Stimulated activated CD4-positive, alpha-beta T cell treated with anti-CD3 and anti-CD28 coated beads, Interleukin-1b, Interleukin-23, amount 100 ng/mL, for 48 hours (primary cell): ENCODE results near the gene GPR158.

Experiments
- DNase-seq: peaks from one replicate; pipeline ENCODE4 v3.0.0-alpha.2; 2020

GPR158 gene

GRCh38 chr10:25508112-25508815 is 333.5 kb downstream of the GPR158 start:
- DNase-seq, result no peak

- DNase-seq, result no peak
Observed at GRCh38 chr10:25509151-25509550, 334.4 kb downstream of the GPR158 start.

- no peak for DNase-seq
Observed at GRCh38 chr10:25522294-25522693, 347.5 kb downstream of the GPR158 start.

GRCh38 chr10:25522946-25523608 is 348.3 kb downstream of the GPR158 start:
- DNase-seq, result no peak

- DNase-seq, result no peak
Observed at GRCh38 chr10:25530306-25530705, 355.5 kb downstream of the GPR158 start.

GRCh38 chr10:25531457-25532061 is 356.8 kb downstream of the GPR158 start:
- DNase-seq, result no peak

- no peak for DNase-seq
Observed at GRCh38 chr10:25532213-25532612, 357.4 kb downstream of the GPR158 start.

- no peak for DNase-seq
Observed at GRCh38 chr10:25536027-25536426, 361.2 kb downstream of the GPR158 start.

GRCh38 chr10:25547382-25547781 is 372.6 kb downstream of the GPR158 start:
- DNase-seq, result no peak

- DNase-seq, result no peak
Observed at GRCh38 chr10:25552283-25552919, 377.6 kb downstream of the GPR158 start.

GRCh38 chr10:25555865-25556264 is 381.1 kb downstream of the GPR158 start:
- DNase-seq, result no peak

GRCh38 chr10:25556457-25556856 is 381.7 kb downstream of the GPR158 start:
- no peak for DNase-seq

- no peak for DNase-seq
Observed at GRCh38 chr10:25557136-25557535, 382.3 kb downstream of the GPR158 start.

GRCh38 chr10:25561758-25562157 is 387.0 kb downstream of the GPR158 start:
- no peak for DNase-seq

GRCh38 chr10:25562547-25562946 is 387.7 kb downstream of the GPR158 start:
- no peak for DNase-seq

GRCh38 chr10:25564351-25564750 is 389.6 kb downstream of the GPR158 start:
- no peak for DNase-seq

GRCh38 chr10:25565570-25565969 is 390.8 kb downstream of the GPR158 start:
- DNase-seq, result no peak

GRCh38 chr10:25573316-25573715 is 398.5 kb downstream of the GPR158 start:
- DNase-seq, result no peak

- no peak for DNase-seq
Observed at GRCh38 chr10:25575343-25575742, 400.5 kb downstream of the GPR158 start.

GRCh38 chr10:25578061-25578460 is 403.3 kb downstream of the GPR158 start:
- DNase-seq, result no peak

- no peak for DNase-seq
Observed at GRCh38 chr10:25582961-25583360, 408.2 kb downstream of the GPR158 start.

GRCh38 chr10:25600651-25601050 is 425.9 kb downstream of the GPR158 start:
- no peak for DNase-seq

GRCh38 chr10:25604591-25604990 is 429.8 kb downstream of the GPR158 start:
- DNase-seq, result no peak

- no peak for DNase-seq
Observed at GRCh38 chr10:25614652-25615051, 439.9 kb downstream of the GPR158 start.
